Mesangial cell (primary cell): Measurements from ENCODE around the gene GABBR1. TPM values are rescaled to one million over a fixed set of nuclear protein-coding genes. Genes with fewer than 3 reads are reported as not detected.

ENCODE experiments used
- total RNA-seq: library from RNA; depleted of rRNA; stranded (reverse); fragments of >200 nt; gene quantifications from 2 replicates; pipeline ENCODE4 v1.2.3, GENCODE V29; 2015

The GABBR1 gene
- total RNA-seq: 3.3 and 9.5 TPM in 2 replicates

GRCh38 chr6:29632789-29633533 is at the start of gene GABBR1:
GABBR1 (minus strand) TSS chr6:29633183; CDS start chr6:29632385, 798 bp downstream.

GRCh38 chr6:29680904-29681303 is 47.9 kb upstream of the GABBR1 start, which contains the start of gene ZFP57:
ZFP57 (minus strand) TSS chr6:29681152; CDS start chr6:29677003, 4,149 bp downstream.

DNA sequence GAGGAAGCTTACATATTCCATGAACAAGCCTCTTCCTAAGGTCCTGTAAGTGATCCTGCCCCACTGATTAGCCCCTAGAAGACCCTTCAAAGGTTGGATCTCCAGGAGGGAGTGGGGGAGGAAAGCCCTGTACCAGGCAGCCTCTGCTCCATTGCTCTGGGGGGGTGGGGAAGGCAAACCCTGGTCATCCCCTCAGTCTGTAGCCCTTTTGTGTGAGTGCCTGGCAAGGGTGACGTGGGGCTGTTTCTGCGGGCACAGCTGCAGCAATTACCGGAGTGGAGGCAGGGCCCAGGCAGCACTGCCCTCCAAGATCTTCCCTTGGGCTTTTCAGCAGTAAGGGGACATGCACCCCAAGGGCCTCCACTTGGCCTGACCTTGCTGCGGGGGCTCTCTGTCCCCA is 23.8 kb upstream of the GABBR1 start, which contains the start of gene MOG:
Gene MOG (plus strand): TSS at position 295 of the 400 bp plus-strand sequence. CDS start 118 bp downstream, outside the sequence.

DNA sequence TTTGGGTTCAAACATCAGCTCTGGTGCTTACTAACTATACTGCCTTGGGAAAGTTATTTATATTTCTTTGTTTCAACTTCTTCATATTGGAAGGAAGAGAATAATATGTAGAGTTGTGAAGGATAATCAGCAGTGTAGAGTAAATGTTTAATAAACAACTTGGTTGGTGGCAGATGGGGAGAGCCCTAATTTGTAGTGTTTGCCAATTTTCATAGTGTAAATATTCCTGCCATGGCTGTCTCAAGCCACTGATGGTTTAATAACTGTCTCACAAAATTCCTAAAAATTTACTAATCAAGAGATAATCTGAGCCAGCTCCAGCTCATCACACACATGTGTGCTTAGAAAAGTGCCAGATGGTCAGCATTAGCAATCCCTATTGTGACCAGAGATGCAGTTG is 48.2 kb downstream of the GABBR1 start, which contains the start of gene OR2H2:
Gene OR2H2 (plus strand): TSS at position 301 of the 400 bp plus-strand sequence. CDS start 2,824 bp downstream, outside the sequence.

GRCh38 chr6:29559524-29560287 is 73.3 kb downstream of the GABBR1 start, which contains the start of gene UBD:
UBD (minus strand) TSS chr6:29559732; CDS start chr6:29559701, 31 bp downstream.

Other genes with a start within 250 kb of the GABBR1 start
- gene OR12D2, start 237.6 kb downstream of the GABBR1 start, total RNA-seq: not detected in 2 replicates
- not detected in 2 replicates for gene OR12D1, start 218.3 kb downstream of the GABBR1 start, total RNA-seq
- not detected in 2 replicates for gene OR10C1, start 193.9 kb downstream of the GABBR1 start, total RNA-seq
- gene OR11A1, start 176.1 kb downstream of the GABBR1 start, total RNA-seq: not detected in 2 replicates
- not detected in 2 replicates for gene OR2H1, start 176.0 kb downstream of the GABBR1 start, total RNA-seq
- gene MAS1L, start 145.2 kb downstream of the GABBR1 start, total RNA-seq: not detected in 2 replicates
- gene UBD, start 73.5 kb downstream of the GABBR1 start, total RNA-seq: not detected in 2 replicates
- gene OR2H2, start 48.1 kb downstream of the GABBR1 start, total RNA-seq: not detected in 2 replicates
- not detected in 2 replicates for gene MOG, start 23.9 kb upstream of the GABBR1 start, total RNA-seq
- not detected in 2 replicates for gene ZFP57, start 48.0 kb upstream of the GABBR1 start, total RNA-seq
- 0.89 TPM in 1 of 2 replicates, not detected in the other for gene HLA-F, start 90.3 kb upstream of the GABBR1 start, total RNA-seq
- gene HLA-G, start 194.6 kb upstream of the GABBR1 start, total RNA-seq: not detected in 2 replicates